ENCODE results near the gene CYP26B1. TPM values are rescaled to one million over a fixed set of nuclear protein-coding genes. Genes with fewer than 3 reads are reported as not detected.
A peak's percentile ranks its signal among the peaks of the same experiment; 100 is the strongest.

Gene CYP26B1
- total and polyA plus RNA-seq, 11 donors, result 0.76 to 5.9 (median 2.1) TPM

- WGBS, 4 donors, result 9 to 15% (median 11%) methylated on average over 17 to 23 of the region's 23 CpGs
- peaks cover 7 to 69% (median 58%) of the 10 kb centered on the region in 12 donors for H3K4me1 ChIP-seq
- no peaks in the 10 kb centered on the region for H3K9me3 ChIP-seq
- peak in 2 of 5 donors; percentile 78 to 80 for DNase-seq
- peak overlapping the region in 8 of 12 donors; percentile 15 to 82 (median 67) for H3K27ac ChIP-seq
- H3K27me3 ChIP-seq, result peaks cover 15 to 65% (median 36%) of the 10 kb centered on the region in 9 donors
- no peak for TF ChIP-seq POLR2A (IDR thresholded peaks at IDR 0.05)
- TF ChIP-seq, protein P1, sequence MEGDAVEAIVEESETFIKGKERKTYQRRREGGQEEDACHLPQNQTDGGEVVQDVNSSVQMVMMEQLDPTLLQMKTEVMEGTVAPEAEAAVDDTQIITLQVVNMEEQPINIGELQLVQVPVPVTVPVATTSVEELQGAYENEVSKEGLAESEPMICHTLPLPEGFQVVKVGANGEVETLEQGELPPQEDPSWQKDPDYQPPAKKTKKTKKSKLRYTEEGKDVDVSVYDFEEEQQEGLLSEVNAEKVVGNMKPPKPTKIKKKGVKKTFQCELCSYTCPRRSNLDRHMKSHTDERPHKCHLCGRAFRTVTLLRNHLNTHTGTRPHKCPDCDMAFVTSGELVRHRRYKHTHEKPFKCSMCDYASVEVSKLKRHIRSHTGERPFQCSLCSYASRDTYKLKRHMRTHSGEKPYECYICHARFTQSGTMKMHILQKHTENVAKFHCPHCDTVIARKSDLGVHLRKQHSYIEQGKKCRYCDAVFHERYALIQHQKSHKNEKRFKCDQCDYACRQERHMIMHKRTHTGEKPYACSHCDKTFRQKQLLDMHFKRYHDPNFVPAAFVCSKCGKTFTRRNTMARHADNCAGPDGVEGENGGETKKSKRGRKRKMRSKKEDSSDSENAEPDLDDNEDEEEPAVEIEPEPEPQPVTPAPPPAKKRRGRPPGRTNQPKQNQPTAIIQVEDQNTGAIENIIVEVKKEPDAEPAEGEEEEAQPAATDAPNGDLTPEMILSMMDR (IDR thresholded peaks at IDR 0.05), result no peak
- H3K4me3 ChIP-seq, result peak overlapping the region; percentile 35 to 67 (median 58)
- intact Hi-C loops (cut with DNase I), result loop anchor here in 3 of 10 donors (5.0 to 10.0 kb wide), 3 partner anchors 529 to 601 kb away; no protein-coding TSS in a partner anchor
- H3K36me3 ChIP-seq, result no peaks in the 10 kb centered on the region
- ATAC-seq, result peak in 1 of 4 donors; percentile 59
Observed at GRCh38 chr2:72144274-72144631, 3.4 kb downstream of the CYP26B1 start.

GRCh38 chr2:72143441-72144273 is 4.0 kb downstream of the CYP26B1 start:
- TF ChIP-seq POLR2A (IDR thresholded peaks at IDR 0.05), result no peak
- TF ChIP-seq, protein P1 (IDR thresholded peaks at IDR 0.05), result no peak
- Histone ChIP-seq H3K4me1 (peaks cover 7 to 68% (median 56%) of the 10 kb centered on the region in 12 donors), H3K9me3 (no peaks in the 10 kb centered on the region), H3K27ac (peak overlapping the region in 8 of 12 donors; percentile 9 to 82 (median 38)), H3K36me3 (no peaks in the 10 kb centered on the region), H3K27me3 (peaks cover 15 to 62% (median 34%) of the 10 kb centered on the region in 9 donors), H3K4me3 (peak overlapping the region in 11 of 12 donors; percentile 1 to 67 (median 60))
- ATAC-seq (peak; percentile 11 to 34 (median 19)), DNase-seq (peak in 3 of 5 donors; percentile 22 to 68 (median 34))
- intact Hi-C loops (cut with DNase I), result loop anchor here in 3 of 10 donors (2.0 to 10.0 kb wide), 4 partner anchors 529 to 601 kb away; no protein-coding TSS in a partner anchor
- WGBS, 4 donors, result 32 to 64% (median 38%) methylated on average over 44 to 65 of the region's 65 CpGs

GRCh38 chr2:72142570-72143440 is 4.9 kb downstream of the CYP26B1 start:
- peak overlapping the region in 7 of 12 donors; percentile 9 to 48 (median 17) for H3K27ac ChIP-seq
- H3K36me3 ChIP-seq, result no peaks in the 10 kb centered on the region
- intact Hi-C loops (cut with DNase I), result loop anchor here in 3 of 10 donors (2.0 to 10.0 kb wide), 4 partner anchors 528 to 602 kb away; no protein-coding TSS in a partner anchor
- DNase-seq (peak; percentile 76 to 88 (median 79)), ATAC-seq (peak; percentile 52 to 73 (median 69))
- WGBS, 4 donors, result 18 to 25% (median 20%) methylated on average over 43 to 50 of the region's 50 CpGs
- peaks cover 10 to 57% (median 29%) of the 10 kb centered on the region in 9 donors for H3K27me3 ChIP-seq
- H3K4me3 ChIP-seq, result peak overlapping the region in 11 of 12 donors; percentile 1 to 63 (median 37)
- H3K4me1 ChIP-seq, result peaks cover 14 to 71% (median 60%) of the 10 kb centered on the region in 12 donors
- H3K9me3 ChIP-seq, result no peaks in the 10 kb centered on the region
- TF ChIP-seq, protein P1 (IDR thresholded peaks at IDR 0.05), result peak in 1 of 12 donors; percentile 9
- TF ChIP-seq POLR2A (IDR thresholded peaks at IDR 0.05), result no peak

Data from heart left ventricle (tissue), 16 donors.